GM12872 (cell line): ENCODE results near the gene HNF1B.

Source experiments
- CTCF ChIP-seq: IDR thresholded peaks from 3 replicates; pipeline ENCODE4 v1.5.1; 2011; ENCODE audit warnings: low read depth, mild to moderate bottlenecking, low read length, moderate library complexity; ENCODE audit not compliant: insufficient read depth

The HNF1B gene

GRCh38 chr17:37677021-37677420, 67.8 kb downstream of the HNF1B start:
- TF ChIP-seq CTCF, result no peak

GRCh38 chr17:37676115-37676925, 68.5 kb downstream of the HNF1B start:
- TF ChIP-seq CTCF, result no peak

- no peak for TF ChIP-seq CTCF
Observed at GRCh38 chr17:37674511-37674910, 70.3 kb downstream of the HNF1B start.

GRCh38 chr17:37673386-37673785, 71.5 kb downstream of the HNF1B start:
- no peak for TF ChIP-seq CTCF

- TF ChIP-seq CTCF, result no peak
Observed at GRCh38 chr17:37672548-37673078, 72.2 kb downstream of the HNF1B start.

GRCh38 chr17:37671824-37672547, 72.9 kb downstream of the HNF1B start:
- no peak for TF ChIP-seq CTCF

DNA sequence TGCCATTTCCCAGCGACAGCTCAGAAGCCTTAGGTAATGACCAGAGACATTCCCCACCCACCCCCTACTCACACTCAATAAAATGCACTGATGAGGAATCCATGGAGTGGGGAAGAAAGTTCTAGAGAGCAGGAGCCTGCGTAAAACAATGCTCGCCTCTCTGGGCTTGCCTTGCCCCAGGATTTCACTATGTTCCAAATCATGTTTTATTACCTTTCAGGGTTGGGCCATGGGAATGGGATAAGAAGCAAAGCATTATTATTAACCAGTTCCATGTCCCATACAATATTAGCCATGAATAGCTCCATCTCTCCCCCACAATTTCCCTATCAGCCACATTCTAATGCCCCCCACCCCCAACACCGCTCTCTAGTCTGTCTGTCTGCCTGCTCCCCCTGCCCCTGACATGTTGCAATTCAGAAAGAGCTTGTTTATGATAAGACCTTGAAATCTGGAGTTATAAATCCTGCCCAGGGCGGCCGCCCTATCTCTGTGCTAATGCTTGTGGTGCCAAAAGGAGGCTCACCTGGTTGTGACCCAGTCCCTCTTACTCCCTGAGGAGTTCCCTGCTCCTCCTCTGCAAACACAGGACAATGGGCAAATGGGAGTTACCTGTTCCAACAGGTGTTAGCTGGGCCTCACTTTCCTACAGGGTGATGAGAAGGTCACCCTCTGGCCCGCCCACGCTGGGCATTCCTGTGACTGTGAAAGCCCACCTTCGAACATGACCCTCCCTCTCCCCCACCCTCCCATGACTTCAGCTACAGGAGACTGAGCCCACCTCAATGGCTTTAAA, 73.6 kb downstream of the HNF1B start:
- TF ChIP-seq CTCF, result no peak
